ENCODE results near the gene RBM20. TPM values are rescaled to one million over a fixed set of nuclear protein-coding genes. Genes with fewer than 3 reads are reported as not detected.
"Not testable (repeated sequence)": the region's sequence is repeated elsewhere in the genome, so short reads cannot be mapped to it uniquely, and the experiment has no call there.

Gene RBM20
- total and polyA plus RNA-seq, 2 donors, result 1.6 to 3.8 TPM

GRCh38 chr10:110650265-110650668 is 6.1 kb downstream of the RBM20 start:
- Histone ChIP-seq H3K36me3 (ENCODE audit: control insufficient read depth in 2 of 2, insufficient read depth in 2 of 2, low read length in 1 of 2) (no peaks in the 10 kb centered on the region), H3K4me3 (ENCODE audit: low read length in 2 of 2) (no peak overlapping the region), H3K4me1 (ENCODE audit: control insufficient read depth in 2 of 2, insufficient read depth in 2 of 2, low read length in 2 of 2) (peaks cover 0 to 6% of the 10 kb centered on the region in 2 donors), H3K27ac (ENCODE audit: low read depth in 1 of 2, low read length in 1 of 2) (no peak overlapping the region), H3K9me3 (ENCODE audit: control insufficient read depth in 2 of 2, insufficient read depth in 1 of 2, low read length in 1 of 2) (no peaks in the 10 kb centered on the region), H3K27me3 (ENCODE audit: control insufficient read depth in 2 of 2, insufficient read depth in 1 of 2, low read length in 1 of 2) (peaks cover 12 to 34% of the 10 kb centered on the region in 2 donors)
- 44% methylated on average over 1 of the region's 1 CpG for WGBS
- DNase-seq (ENCODE audit: low read depth in 6 of 9, low spot score in 9 of 9), result no peak

GRCh38 chr10:110651044-110651958 is 7.2 kb downstream of the RBM20 start:
- peaks cover 6 to 23% of the 10 kb centered on the region in 2 donors for H3K27me3 ChIP-seq (ENCODE audit: control insufficient read depth in 2 of 2, insufficient read depth in 1 of 2, low read length in 1 of 2)
- H3K27ac ChIP-seq (ENCODE audit: low read depth in 1 of 2, low read length in 1 of 2), result no peak overlapping the region
- H3K4me3 ChIP-seq (ENCODE audit: low read length in 2 of 2), result no peak overlapping the region
- peaks cover 0 to 6% of the 10 kb centered on the region in 2 donors for H3K4me1 ChIP-seq (ENCODE audit: control insufficient read depth in 2 of 2, insufficient read depth in 2 of 2, low read length in 2 of 2)
- H3K36me3 ChIP-seq (ENCODE audit: control insufficient read depth in 2 of 2, insufficient read depth in 2 of 2, low read length in 1 of 2), result no peaks in the 10 kb centered on the region
- WGBS, result 17% methylated on average over 12 of the region's 12 CpGs
- DNase-seq (ENCODE audit: low read depth in 6 of 9, low spot score in 9 of 9), result peak in 3 of 9 donors; percentile 28 to 62 (median 38)
- H3K9me3 ChIP-seq (ENCODE audit: control insufficient read depth in 2 of 2, insufficient read depth in 1 of 2, low read length in 1 of 2), result no peaks in the 10 kb centered on the region

DNA sequence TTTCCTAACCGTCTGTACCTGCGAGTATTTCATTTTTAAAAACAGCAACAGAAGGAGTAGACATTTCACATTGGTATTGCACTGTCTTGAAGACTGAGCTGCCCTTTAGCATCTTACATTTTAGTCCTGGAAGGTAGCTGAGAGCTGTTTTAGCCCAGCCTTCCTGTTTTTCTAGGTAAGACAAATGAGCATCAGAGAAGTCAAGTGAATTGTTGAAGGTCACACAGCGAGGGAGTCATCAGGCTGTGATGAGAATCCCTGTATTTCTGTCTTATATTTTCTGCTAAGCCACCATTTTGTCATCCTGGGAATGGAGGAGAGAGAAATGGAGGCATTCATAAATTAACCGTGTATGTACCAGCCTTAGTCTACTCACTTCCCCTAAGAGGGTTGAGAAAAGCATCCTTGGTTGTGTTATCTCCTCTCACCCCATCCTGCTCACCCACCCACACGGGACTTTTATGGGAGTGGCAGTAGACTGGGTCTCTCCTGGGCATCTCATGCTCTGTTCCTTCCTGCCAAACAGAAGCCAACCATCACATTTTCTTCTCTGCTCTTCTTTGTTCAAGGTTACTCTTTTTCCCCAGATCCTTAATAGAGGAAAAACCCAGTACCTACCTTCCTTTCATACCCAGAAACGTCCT is 8.5 kb downstream of the RBM20 start:
- H3K27ac ChIP-seq (ENCODE audit: low read depth in 1 of 2, low read length in 1 of 2), result no peak overlapping the region

GRCh38 chr10:110655320-110655719 is 11.2 kb downstream of the RBM20 start:
- Histone ChIP-seq H3K36me3 (ENCODE audit: control insufficient read depth in 2 of 2, insufficient read depth in 2 of 2, low read length in 1 of 2) (no peaks in the 10 kb centered on the region), H3K27me3 (ENCODE audit: control insufficient read depth in 2 of 2, insufficient read depth in 1 of 2, low read length in 1 of 2) (no peaks in the 10 kb centered on the region), H3K4me3 (ENCODE audit: low read length in 2 of 2) (no peak overlapping the region), H3K9me3 (ENCODE audit: control insufficient read depth in 2 of 2, insufficient read depth in 1 of 2, low read length in 1 of 2) (no peaks in the 10 kb centered on the region), H3K4me1 (ENCODE audit: control insufficient read depth in 2 of 2, insufficient read depth in 2 of 2, low read length in 2 of 2) (peaks cover 0 to 4% of the 10 kb centered on the region in 2 donors), H3K27ac (ENCODE audit: low read depth in 1 of 2, low read length in 1 of 2) (no peak overlapping the region)
- WGBS, result 96% methylated on average over 1 of the region's 1 CpG
- DNase-seq (ENCODE audit: low read depth in 6 of 9, low spot score in 9 of 9), result no peak

More for the DNA sequence above, 8.5 kb downstream of the RBM20 start:
- Histone ChIP-seq H3K9me3 (ENCODE audit: control insufficient read depth in 2 of 2, insufficient read depth in 1 of 2, low read length in 1 of 2) (no peaks in the 10 kb centered on the region), H3K27me3 (ENCODE audit: control insufficient read depth in 2 of 2, insufficient read depth in 1 of 2, low read length in 1 of 2) (peaks cover 0 to 15% of the 10 kb centered on the region in 2 donors), H3K4me1 (ENCODE audit: control insufficient read depth in 2 of 2, insufficient read depth in 2 of 2, low read length in 2 of 2) (peaks cover 0 to 6% of the 10 kb centered on the region in 2 donors), H3K4me3 (ENCODE audit: low read length in 2 of 2) (no peak overlapping the region), H3K36me3 (ENCODE audit: control insufficient read depth in 2 of 2, insufficient read depth in 2 of 2, low read length in 1 of 2) (no peaks in the 10 kb centered on the region)
- WGBS, result 93% methylated on average over 6 of the region's 6 CpGs
- no peak for DNase-seq (ENCODE audit: low read depth in 6 of 9, low spot score in 9 of 9)

- Histone ChIP-seq H3K4me3 (ENCODE audit: low read length in 2 of 2) (no peak overlapping the region), H3K4me1 (ENCODE audit: control insufficient read depth in 2 of 2, insufficient read depth in 2 of 2, low read length in 2 of 2) (peaks cover 0 to 1% of the 10 kb centered on the region in 2 donors), H3K27me3 (ENCODE audit: control insufficient read depth in 2 of 2, insufficient read depth in 1 of 2, low read length in 1 of 2) (no peaks in the 10 kb centered on the region), H3K27ac (ENCODE audit: low read depth in 1 of 2, low read length in 1 of 2) (no peak overlapping the region), H3K9me3 (ENCODE audit: control insufficient read depth in 2 of 2, insufficient read depth in 1 of 2, low read length in 1 of 2) (no peaks in the 10 kb centered on the region), H3K36me3 (ENCODE audit: control insufficient read depth in 2 of 2, insufficient read depth in 2 of 2, low read length in 1 of 2) (no peaks in the 10 kb centered on the region)
- 99% methylated on average over 4 of the region's 4 CpGs for WGBS
- no peak for DNase-seq (ENCODE audit: low read depth in 6 of 9, low spot score in 9 of 9)
These were observed 12.5 kb downstream of the RBM20 start for GRCh38 chr10:110656612-110657011.

DNA sequence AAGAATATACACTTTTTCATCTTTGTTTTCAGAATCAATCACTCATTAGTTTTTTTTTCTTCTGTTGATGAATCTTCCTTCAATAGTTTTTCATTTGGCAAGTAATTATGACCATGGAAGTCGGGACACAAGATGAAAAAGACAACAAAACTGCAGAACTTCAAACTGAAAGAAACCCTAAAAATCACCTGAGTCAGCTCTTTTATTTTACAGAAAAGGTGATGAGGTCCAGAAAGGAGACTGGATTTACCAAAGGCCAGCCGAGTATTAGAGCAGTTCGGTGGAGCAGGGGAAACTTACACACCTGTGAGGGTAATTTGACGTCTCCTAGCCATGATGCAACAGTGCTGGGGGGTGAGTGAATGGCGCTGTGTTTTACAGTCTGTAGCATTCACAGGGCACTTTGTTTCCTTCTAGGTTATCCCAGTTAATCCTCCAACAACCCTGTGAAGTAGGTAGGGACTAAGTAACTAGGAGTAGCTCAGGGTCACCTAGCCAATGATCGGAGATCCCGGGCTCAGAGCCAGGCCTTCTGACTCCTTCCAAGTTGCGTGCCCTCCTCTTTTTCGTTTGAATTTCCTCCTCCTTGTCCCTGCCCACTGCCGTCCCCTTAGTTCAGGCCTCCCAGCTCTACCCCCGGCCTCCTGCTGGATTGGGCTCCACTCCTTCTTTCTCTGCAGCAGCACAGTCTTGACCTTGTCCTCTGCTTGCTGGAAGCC is 14.0 kb downstream of the RBM20 start:
- H3K9me3 ChIP-seq (ENCODE audit: control insufficient read depth in 2 of 2, insufficient read depth in 1 of 2, low read length in 1 of 2), result no peaks in the 10 kb centered on the region
- H3K4me1 ChIP-seq (ENCODE audit: control insufficient read depth in 2 of 2, insufficient read depth in 2 of 2, low read length in 2 of 2), result no peaks in the 10 kb centered on the region
- H3K27ac ChIP-seq (ENCODE audit: low read depth in 1 of 2, low read length in 1 of 2), result no peak overlapping the region
- no peaks in the 10 kb centered on the region for H3K36me3 ChIP-seq (ENCODE audit: control insufficient read depth in 2 of 2, insufficient read depth in 2 of 2, low read length in 1 of 2)
- no peak overlapping the region for H3K4me3 ChIP-seq (ENCODE audit: low read length in 2 of 2)
- H3K27me3 ChIP-seq (ENCODE audit: control insufficient read depth in 2 of 2, insufficient read depth in 1 of 2, low read length in 1 of 2), result peaks cover 0 to 3% of the 10 kb centered on the region in 2 donors
- WGBS, result 95% methylated on average over 11 of the region's 11 CpGs
- no peak for DNase-seq (ENCODE audit: low read depth in 6 of 9, low spot score in 9 of 9)

- no peaks in the 10 kb centered on the region for H3K36me3 ChIP-seq (ENCODE audit: control insufficient read depth in 2 of 2, insufficient read depth in 2 of 2, low read length in 1 of 2)
- no peak overlapping the region for H3K4me3 ChIP-seq (ENCODE audit: low read length in 2 of 2)
- 67% methylated on average over 1 of the region's 1 CpG for WGBS
- no peak overlapping the region for H3K27ac ChIP-seq (ENCODE audit: low read depth in 1 of 2, low read length in 1 of 2)
- H3K9me3 ChIP-seq (ENCODE audit: control insufficient read depth in 2 of 2, insufficient read depth in 1 of 2, low read length in 1 of 2), result no peaks in the 10 kb centered on the region
- peaks cover 0 to 3% of the 10 kb centered on the region in 2 donors for H3K27me3 ChIP-seq (ENCODE audit: control insufficient read depth in 2 of 2, insufficient read depth in 1 of 2, low read length in 1 of 2)
- DNase-seq (ENCODE audit: low read depth in 6 of 9, low spot score in 9 of 9), result no peak
- no peaks in the 10 kb centered on the region for H3K4me1 ChIP-seq (ENCODE audit: control insufficient read depth in 2 of 2, insufficient read depth in 2 of 2, low read length in 2 of 2)
These were observed 15.4 kb downstream of the RBM20 start for GRCh38 chr10:110659558-110659957.

DNA sequence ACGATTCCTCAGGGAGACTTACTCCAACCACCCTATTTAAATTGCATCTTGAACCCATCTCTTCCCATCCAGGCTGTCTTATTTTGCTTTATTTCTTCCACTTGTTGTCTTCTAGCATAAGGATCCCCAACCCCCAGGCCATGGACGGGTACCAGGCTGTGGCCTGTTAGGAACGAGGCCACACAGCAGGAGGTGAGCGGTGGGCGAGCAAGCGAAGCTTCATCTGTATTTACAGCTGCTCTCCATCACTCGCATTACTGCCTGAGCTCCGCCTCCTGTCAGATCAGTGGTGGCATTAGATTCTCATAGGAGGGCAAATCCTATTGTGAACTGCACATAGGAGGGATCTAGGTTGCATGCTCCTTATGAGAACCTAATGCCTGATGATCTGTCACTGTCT is 16.2 kb downstream of the RBM20 start:
- H3K36me3 ChIP-seq (ENCODE audit: control insufficient read depth in 2 of 2, insufficient read depth in 2 of 2, low read length in 1 of 2); H3K9me3 ChIP-seq (ENCODE audit: control insufficient read depth in 2 of 2, insufficient read depth in 1 of 2, low read length in 1 of 2); H3K27ac ChIP-seq (ENCODE audit: low read depth in 1 of 2, low read length in 1 of 2); H3K27me3 ChIP-seq (ENCODE audit: control insufficient read depth in 2 of 2, insufficient read depth in 1 of 2, low read length in 1 of 2); H3K4me3 ChIP-seq (ENCODE audit: low read length in 2 of 2); DNase-seq (ENCODE audit: low read depth in 6 of 9, low spot score in 9 of 9); H3K4me1 ChIP-seq (ENCODE audit: control insufficient read depth in 2 of 2, insufficient read depth in 2 of 2, low read length in 2 of 2): not testable (repeated sequence)
- WGBS, result 91% methylated on average over 8 of the region's 8 CpGs

GRCh38 chr10:110661292-110661691 is 17.2 kb downstream of the RBM20 start:
- 89% methylated on average over 5 of the region's 5 CpGs for WGBS
- no peaks in the 10 kb centered on the region for H3K36me3 ChIP-seq (ENCODE audit: control insufficient read depth in 2 of 2, insufficient read depth in 2 of 2, low read length in 1 of 2)
- peaks cover 0 to 3% of the 10 kb centered on the region in 2 donors for H3K27me3 ChIP-seq (ENCODE audit: control insufficient read depth in 2 of 2, insufficient read depth in 1 of 2, low read length in 1 of 2)
- no peaks in the 10 kb centered on the region for H3K9me3 ChIP-seq (ENCODE audit: control insufficient read depth in 2 of 2, insufficient read depth in 1 of 2, low read length in 1 of 2)
- no peaks in the 10 kb centered on the region for H3K4me1 ChIP-seq (ENCODE audit: control insufficient read depth in 2 of 2, insufficient read depth in 2 of 2, low read length in 2 of 2)
- H3K27ac ChIP-seq (ENCODE audit: low read depth in 1 of 2, low read length in 1 of 2), result no peak overlapping the region
- no peak for DNase-seq (ENCODE audit: low read depth in 6 of 9, low spot score in 9 of 9)
- H3K4me3 ChIP-seq (ENCODE audit: low read length in 2 of 2), result no peak overlapping the region

All from thymus (tissue), 11 donors.